Dedifferentiated amniotic fluid mesenchymal stem cell (primary cell): ENCODE results near the gene F2R.
"Not testable (repeated sequence)": the region's sequence is repeated elsewhere in the genome, so short reads cannot be mapped to it uniquely, and the experiment has no call there.

Experiments
- DNase-seq: peaks from one replicate; pipeline ENCODE4 v3.0.0-alpha.2; 2016; ENCODE audit errors: extremely low spot score

Gene F2R

DNA sequence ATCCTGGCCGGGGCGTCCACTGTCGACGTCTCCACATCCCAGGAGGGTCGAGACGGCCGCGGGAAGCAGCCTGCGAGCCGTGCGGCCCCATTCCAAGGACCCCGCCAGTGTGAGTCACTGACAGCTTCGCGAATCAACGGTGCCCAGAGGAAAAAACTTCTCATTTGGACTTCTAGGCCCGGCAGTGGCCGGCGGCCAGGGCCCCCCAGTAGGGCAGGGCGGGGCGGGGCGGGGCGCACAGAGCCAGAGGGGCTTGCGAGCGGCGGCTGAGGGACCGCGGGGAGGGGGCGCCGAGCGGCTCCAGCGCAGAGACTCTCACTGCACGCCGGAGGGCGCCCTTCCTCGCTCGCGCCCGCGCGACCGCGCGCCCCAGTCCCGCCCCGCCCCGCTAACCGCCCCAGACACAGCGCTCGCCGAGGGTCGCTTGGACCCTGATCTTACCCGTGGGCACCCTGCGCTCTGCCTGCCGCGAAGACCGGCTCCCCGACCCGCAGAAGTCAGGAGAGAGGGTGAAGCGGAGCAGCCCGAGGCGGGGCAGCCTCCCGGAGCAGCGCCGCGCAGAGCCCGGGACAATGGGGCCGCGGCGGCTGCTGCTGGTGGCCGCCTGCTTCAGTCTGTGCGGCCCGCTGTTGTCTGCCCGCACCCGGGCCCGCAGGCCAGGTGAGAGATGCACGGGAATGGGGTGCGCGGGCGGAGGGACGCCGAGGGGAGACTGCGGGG is at the start of gene F2R:
Gene F2R, plus strand, starts transcription at position 391 of the 720 bp plus-strand sequence. Its CDS starts 182 bp downstream, at position 573.
- DNase-seq, result peak; percentile 18

GRCh38 chr5:76667495-76667894 is 48.4 kb upstream of the F2R start:
- DNase-seq, result no peak

DNA sequence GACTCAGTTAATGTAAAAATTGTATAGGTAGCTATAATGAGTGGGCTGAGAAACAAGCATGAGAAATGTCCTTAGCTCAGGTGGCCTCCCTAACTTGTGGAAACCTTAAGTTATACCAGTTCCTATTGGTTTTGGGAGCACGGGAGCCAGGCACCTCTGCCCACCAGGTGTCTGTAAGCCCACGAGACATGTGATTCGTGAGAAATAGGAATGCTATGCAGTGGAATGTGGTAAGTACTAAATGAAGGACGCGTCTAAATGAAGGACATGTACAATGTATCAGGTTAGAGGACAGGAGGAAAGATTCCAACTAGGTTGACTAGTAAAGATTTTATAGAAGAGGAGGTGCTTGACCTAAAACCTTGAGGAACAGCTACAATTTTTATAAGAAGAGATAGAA is 46.7 kb upstream of the F2R start:
- DNase-seq, result no peak

DNA sequence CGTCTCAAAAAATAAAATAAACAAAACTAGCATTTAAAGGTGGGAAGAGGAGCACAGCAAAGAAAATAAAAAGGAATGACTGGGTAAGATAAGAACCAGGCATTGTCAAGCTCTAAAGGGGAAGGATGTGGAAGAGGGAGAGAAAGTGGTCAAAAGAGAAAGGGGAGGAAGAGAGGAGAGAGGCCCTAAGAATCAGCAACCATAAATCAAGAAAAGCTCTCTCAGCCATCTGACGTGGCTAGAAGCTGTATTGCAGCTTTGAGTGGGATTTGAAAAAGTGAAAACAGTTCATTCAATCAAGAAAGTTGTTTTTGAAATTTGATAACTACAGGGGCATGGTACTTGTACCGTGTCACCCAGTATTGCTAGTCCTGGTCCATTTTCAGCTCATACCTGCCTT is 45.4 kb upstream of the F2R start:
- DNase-seq, result no peak

- no peak for DNase-seq
Observed at GRCh38 chr5:76672242-76672641, 43.7 kb upstream of the F2R start.

GRCh38 chr5:76673125-76673524 is 42.8 kb upstream of the F2R start:
- DNase-seq, result no peak

DNA sequence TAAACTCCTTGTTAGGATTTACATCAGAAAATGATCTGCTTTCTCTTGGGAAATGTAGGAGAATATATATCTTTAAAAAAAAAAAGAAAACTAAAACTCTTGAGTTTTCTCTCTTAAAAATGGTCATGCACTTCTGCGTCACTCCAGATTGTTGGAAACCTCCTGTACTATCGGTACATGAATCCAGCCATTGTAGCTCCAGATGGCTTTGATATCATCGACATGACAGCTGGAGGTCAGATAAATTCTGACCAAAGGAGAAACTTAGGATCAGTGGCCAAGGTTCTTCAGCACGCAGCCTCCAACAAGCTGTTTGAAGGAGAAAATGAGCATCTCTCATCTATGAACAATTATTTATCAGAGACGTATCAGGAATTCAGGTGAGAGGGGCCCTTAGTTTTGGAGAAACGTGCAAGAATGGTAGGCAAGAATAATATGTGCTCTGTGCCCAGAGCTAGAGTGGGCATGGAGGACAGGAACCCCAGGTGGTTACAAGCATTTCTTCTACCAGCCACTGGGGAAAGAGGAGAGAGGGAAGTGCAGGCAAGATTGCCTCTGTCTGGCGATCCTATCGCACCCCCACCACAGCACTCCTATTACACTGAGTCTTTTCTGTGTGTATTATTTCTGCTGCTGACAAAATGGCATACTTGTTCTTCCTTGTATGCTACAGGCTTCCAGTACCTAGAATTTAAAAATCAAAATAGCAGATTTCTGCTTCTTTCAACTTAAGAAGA is 41.4 kb upstream of the F2R start:
- DNase-seq, result no peak

DNA sequence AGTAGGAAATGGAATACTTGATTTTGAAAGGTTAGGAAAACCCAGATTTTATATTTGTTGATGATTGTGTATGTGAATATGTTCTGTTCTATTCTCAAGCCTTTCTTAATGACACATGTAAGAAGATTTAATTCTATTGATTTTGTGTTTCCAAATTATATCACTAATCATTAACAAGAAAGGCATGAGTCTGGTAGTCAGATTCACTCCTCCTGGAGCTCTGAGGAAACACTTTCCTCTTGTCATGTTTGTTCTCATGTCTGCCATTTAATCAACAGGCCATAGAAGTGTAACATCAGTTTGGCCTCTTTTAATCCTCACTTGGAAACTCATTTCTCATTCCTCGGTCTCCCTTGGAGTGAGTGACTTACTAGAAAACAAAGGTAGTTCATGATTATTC is 40.6 kb upstream of the F2R start:
- no peak for DNase-seq

GRCh38 chr5:76677849-76678472 is 38.0 kb upstream of the F2R start:
- no peak for DNase-seq

GRCh38 chr5:76679231-76679630 is 36.7 kb upstream of the F2R start:
- DNase-seq, result no peak

DNA sequence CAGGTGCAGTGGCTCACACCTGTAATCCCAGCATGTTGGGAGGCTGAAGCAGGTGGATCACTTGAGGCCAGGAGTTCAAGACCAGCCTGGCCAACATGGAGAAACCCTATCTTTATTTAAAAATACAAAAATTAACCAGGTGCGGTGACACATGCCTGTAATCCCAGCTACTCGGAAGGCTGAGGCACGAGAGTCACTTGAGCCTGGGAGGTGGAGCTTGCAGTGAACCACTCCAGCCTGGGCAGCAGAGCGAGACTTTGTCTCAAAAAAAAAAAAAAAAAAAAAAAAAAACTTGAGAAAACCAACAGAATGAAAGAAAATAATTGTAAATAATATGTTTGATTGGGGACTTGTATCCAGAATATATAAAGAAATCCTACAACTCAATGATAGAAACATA is 35.1 kb upstream of the F2R start:
- not testable (repeated sequence) for DNase-seq

- no peak for DNase-seq
Observed at GRCh38 chr5:76681287-76681686, 34.6 kb upstream of the F2R start.

GRCh38 chr5:76682387-76682786 is 33.5 kb upstream of the F2R start:
- no peak for DNase-seq

GRCh38 chr5:76683816-76684731 is 31.9 kb upstream of the F2R start:
- no peak for DNase-seq

DNA sequence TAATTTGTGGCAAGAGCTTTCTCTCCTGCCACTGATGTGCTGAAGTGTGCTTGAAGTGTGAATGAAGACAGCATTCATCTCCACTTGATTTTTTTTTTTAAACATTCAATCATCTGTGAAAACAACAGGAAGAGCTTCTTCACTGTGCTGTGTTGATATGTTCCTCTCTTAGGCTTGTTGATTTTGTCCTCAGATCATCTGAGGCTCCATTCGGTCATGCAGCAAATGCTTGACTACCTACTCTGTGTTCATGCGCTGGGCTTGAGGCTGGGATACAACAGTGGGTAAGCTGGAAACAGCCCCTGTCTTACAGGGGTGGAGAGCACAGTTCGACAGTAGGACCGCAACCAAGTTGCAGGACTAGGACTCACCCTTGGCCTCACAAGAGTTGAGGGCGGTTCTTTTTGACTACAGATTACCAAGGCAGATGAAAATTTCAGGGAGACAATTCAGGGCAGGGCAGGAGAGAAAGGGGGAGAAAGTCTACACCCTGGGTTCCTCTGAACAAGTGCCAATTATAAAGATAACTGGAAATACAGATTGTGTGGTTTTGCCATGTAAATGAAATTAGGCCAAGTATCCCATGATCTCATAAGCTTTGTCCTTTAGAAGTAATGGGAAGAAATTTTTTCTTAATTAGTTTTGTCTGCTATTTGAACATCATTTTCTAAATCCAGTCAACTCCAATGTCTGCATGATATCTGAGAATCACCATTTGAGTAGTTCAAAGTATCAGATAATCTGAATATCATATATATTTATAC is 31.0 kb upstream of the F2R start:
- DNase-seq, result no peak

DNA sequence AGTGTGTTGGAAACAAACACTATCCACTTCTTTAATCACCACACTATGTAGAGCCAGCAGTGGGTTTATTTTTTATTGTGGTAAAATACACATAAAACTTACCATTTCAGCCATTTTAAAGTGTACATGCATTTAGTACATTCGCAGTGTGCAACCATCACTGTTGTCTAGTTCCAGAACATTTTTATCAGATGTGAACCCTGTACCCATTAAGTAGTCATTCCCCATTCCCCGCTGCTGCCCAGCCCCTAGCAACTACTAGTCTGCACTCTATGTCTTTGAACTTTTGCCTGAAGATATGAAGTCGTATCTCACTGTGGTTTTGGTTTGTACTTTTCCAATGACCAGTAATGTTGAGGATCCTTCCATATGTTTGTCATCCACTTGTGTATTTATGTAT is 30.2 kb upstream of the F2R start:
- no peak for DNase-seq

DNA sequence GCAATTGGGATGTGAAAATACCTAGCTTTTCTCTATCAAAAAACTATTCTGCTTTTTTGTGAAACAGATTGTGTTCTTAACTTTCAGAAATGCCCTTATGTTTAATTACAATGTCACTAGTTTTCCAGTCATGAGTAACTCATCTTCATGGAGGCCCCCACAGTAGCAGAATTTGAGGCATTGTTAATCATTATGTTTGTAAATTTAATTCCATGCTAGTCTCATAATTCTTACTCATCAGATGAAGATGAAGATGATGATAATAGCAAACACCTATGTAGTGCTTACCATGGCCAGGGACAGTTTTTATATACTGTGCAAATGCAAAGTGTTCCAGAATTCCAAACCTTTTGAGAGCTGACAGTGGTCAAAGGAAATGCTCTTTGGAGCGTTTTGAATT is 27.7 kb upstream of the F2R start:
- no peak for DNase-seq

DNA sequence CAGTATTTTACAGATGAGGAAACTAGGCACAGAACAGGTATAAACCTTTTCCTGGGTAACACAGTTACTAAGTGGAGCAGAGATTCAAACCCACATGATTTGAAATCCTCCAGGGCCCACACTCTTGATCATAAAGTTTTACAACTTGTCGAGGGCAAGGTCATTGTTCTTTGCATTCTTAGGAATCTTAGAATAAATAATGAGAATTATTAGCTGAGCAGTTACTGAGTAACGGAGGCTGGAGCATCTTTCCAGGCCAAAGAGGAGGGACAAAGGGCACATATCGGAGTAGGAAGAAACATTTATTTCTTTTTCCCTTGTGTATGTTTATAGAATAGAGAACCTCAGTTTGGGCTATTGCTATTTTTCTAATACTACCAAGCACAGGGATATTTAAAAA is 27.1 kb upstream of the F2R start:
- DNase-seq, result no peak

- DNase-seq, result peak; percentile 86
Observed at GRCh38 chr5:76689321-76690036, 26.4 kb upstream of the F2R start.

- DNase-seq, result peak; percentile 18
Observed at GRCh38 chr5:76690037-76690679, 25.8 kb upstream of the F2R start.
